Caco-2 (cell line): ENCODE data around the gene KIT. TPM values are rescaled to one million over a fixed set of nuclear protein-coding genes. Genes with fewer than 3 reads are reported as not detected.

Experiments
- BruUV-seq: library from RNA; stranded (reverse); fragments of 400-500 nt; replicated peaks from 2 replicates; lab custom pipeline; 2021; lab: Mats Ljungman, UMichigan
- CTCF ChIA-PET: fragments of 300-600 bp; sonication (Branson Sonifier 250); formaldehyde crosslinking; loops from one replicate; lab custom pipeline; 2022; ENCODE audit warnings: antibody characterized with exemption; lab: Charles Lee
- POLR2A ChIA-PET: fragments of 300-600 bp; sonication (Branson Sonifier 250); formaldehyde crosslinking; loops from one replicate; lab custom pipeline; 2022; ENCODE audit warnings: antibody characterized with exemption; lab: Charles Lee
- DNase-seq, 2 experiments: peaks; one replicate each; pipeline versions ENCODE4 v3.0.0 to v3.0.0-alpha.2; 2020 to 2022
- H3K27me3 ChIP-seq: replicated peaks from 2 replicates; pipeline ENCODE4 v1.6.0; 2011; ENCODE audit warnings: low read length; ENCODE audit not compliant: control insufficient read depth, insufficient read depth
- H3K36me3 ChIP-seq: 2 replicates; pipeline ENCODE4 v1.5.1; 2011; ENCODE audit warnings: low read length; ENCODE audit not compliant: control insufficient read depth, insufficient read depth
- H3K4me1 ChIP-seq: fragments of 250-450 bp; sonication (Bioruptor Pico); 2 replicates; pipeline ENCODE4 v1.5.1; 2020; ENCODE audit warnings: mild to moderate bottlenecking
- H3K4me3 ChIP-seq: 2 replicates; pipeline ENCODE4 v1.5.1; 2011; ENCODE audit warnings: low read depth, mild to moderate bottlenecking, control low read depth, low read length
- H3K9me3 ChIP-seq: fragments of 250-450 bp; sonication (Bioruptor Pico); 2 replicates; pipeline ENCODE4 v1.5.1; 2020; ENCODE audit warnings: mild to moderate bottlenecking, moderate library complexity
- H3K27ac Mint-ChIP-seq: one replicate; pipeline ENCODE4 v1.8.0; 2022; ENCODE audit warnings: mixed read lengths; ENCODE audit not compliant: unreplicated experiment
- H3K27me3 Mint-ChIP-seq: one replicate; pipeline ENCODE4 v1.8.0; 2022; ENCODE audit warnings: mixed read lengths; ENCODE audit not compliant: insufficient read depth, unreplicated experiment
- H3K36me3 Mint-ChIP-seq: one replicate; pipeline ENCODE4 v1.8.0; 2022; ENCODE audit warnings: mild to moderate bottlenecking, mixed read lengths; ENCODE audit not compliant: insufficient read depth, unreplicated experiment
- H3K4me1 Mint-ChIP-seq: one replicate; pipeline ENCODE4 v1.8.0; 2022; ENCODE audit warnings: low read depth, mixed read lengths; ENCODE audit not compliant: unreplicated experiment
- H3K4me3 Mint-ChIP-seq: one replicate; pipeline ENCODE4 v1.8.0; 2022; ENCODE audit warnings: mild to moderate bottlenecking, moderate library complexity, mixed read lengths; ENCODE audit not compliant: unreplicated experiment
- H3K9me3 Mint-ChIP-seq: one replicate; pipeline ENCODE4 v1.8.0; 2022; ENCODE audit warnings: mixed read lengths; ENCODE audit not compliant: unreplicated experiment
- intact Hi-C: fragments of 100-400 bp; cut with micrococcal nuclease; formaldehyde crosslinking; loops from one replicate; pipeline ENCODE4 v1.10.0; 2022; ENCODE audit not compliant: unreplicated experiment
- total RNA-seq: library from RNA; stranded (reverse); gene quantifications from 2 replicates; pipeline ENCODE4 v1.2.3, GENCODE V29; 2022
- TF ChIP-seq, protein P1 (sequence below), 2 experiments: fragments of 200-600 bp in 1 of 2; IDR thresholded peaks; 1 replicate in 1 of 2; 2 replicates in 1 of 2; pipeline versions ENCODE4 v1.5.1 to v1.8.0; 2011 to 2022; ENCODE audit warnings: antibody characterized with exemption in 1 of 2, control low read depth in 1 of 2, inconsistent platforms in 1 of 2, low read depth in 1 of 2, low read length in 1 of 2, mild to moderate bottlenecking in 1 of 2, moderate library complexity in 1 of 2; ENCODE audit not compliant: insufficient read depth in 1 of 2, severe bottlenecking in 1 of 2, unreplicated experiment in 1 of 2

The KIT gene
- total RNA-seq, 1 experiment from 2014 or later, result 1.7 TPM

DNA sequence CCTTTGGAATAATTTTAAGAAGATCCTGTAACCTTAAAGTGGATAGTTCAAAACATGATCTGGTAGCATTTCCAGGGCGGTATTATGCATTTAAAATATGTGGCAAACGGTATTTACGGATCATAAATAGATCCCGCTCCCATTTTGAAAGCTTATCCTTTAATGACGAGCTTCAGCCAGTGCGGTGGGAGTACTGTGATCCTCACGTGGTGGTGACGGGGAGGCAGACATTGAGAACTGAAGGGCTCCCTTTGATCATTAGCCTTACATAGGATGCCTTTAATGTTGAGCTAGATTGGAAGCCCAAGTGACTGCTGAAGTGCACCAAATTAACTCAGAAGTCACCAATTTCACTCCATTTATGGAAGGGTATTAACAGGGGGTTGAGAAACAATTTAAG lies 56.9 kb downstream of the KIT start:
- Mint-ChIP-seq H3K4me1 (no peaks in the 10 kb centered on the region), H3K27ac (no peak overlapping the region), H3K27me3 (peaks cover 2% of the 10 kb centered on the region), H3K9me3 (no peaks in the 10 kb centered on the region), H3K36me3 (no peaks in the 10 kb centered on the region), H3K4me3 (no peak overlapping the region)
- TF ChIP-seq, protein P1, sequence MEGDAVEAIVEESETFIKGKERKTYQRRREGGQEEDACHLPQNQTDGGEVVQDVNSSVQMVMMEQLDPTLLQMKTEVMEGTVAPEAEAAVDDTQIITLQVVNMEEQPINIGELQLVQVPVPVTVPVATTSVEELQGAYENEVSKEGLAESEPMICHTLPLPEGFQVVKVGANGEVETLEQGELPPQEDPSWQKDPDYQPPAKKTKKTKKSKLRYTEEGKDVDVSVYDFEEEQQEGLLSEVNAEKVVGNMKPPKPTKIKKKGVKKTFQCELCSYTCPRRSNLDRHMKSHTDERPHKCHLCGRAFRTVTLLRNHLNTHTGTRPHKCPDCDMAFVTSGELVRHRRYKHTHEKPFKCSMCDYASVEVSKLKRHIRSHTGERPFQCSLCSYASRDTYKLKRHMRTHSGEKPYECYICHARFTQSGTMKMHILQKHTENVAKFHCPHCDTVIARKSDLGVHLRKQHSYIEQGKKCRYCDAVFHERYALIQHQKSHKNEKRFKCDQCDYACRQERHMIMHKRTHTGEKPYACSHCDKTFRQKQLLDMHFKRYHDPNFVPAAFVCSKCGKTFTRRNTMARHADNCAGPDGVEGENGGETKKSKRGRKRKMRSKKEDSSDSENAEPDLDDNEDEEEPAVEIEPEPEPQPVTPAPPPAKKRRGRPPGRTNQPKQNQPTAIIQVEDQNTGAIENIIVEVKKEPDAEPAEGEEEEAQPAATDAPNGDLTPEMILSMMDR (IDR thresholded peaks at IDR 0.05; ENCODE audit: insufficient read depth in 1 of 2, low read depth in 1 of 2, low read length in 1 of 2, severe bottlenecking in 1 of 2, unreplicated experiment in 1 of 2), result no peak
- intact Hi-C loops, result no loop called here
- H3K36me3 ChIP-seq, result no peaks in the 10 kb centered on the region
- ChIA-PET POLR2A (interaction anchor here (0.6 kb wide), 1 partner anchor 109 kb away, joined by 5 read pairs; no protein-coding TSS in a partner anchor), CTCF (no interaction called here)
- H3K27me3 ChIP-seq, result no peaks in the 10 kb centered on the region
- H3K4me3 ChIP-seq, result no peak overlapping the region
- H3K9me3 ChIP-seq, result no peaks in the 10 kb centered on the region
- no TSS peak for BruUV-seq
- no peaks in the 10 kb centered on the region for H3K4me1 ChIP-seq
- no peak for DNase-seq

DNA sequence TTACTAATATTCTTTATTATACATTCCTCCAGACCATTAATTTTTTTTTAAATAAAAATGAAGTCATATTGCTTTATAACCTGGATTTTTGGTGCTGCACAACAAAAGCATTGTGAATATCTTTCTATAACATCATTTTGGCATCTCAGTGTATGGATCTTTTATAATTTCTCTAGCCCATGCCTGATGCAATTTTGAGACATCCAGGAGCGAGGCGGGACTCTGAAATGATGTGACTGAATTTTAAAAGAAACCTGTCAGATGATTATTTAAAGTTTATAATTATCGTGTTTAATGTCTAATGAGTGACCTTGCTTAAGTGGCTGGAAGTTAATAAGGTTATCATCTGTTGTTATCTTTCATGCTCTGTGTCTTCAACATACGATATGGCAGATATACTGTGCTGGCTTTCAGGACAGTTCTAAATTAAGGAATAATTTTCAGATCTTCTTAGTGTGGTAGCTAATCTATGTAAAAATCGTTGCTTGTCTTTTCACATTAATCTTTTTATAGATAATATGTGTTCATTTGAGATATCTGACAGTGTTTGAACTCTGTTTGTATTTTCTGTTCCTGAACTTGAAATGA lies 58.8 kb downstream of the KIT start:
- Mint-ChIP-seq H3K27me3 (peaks cover 2% of the 10 kb centered on the region), H3K36me3 (no peaks in the 10 kb centered on the region), H3K9me3 (no peaks in the 10 kb centered on the region), H3K4me1 (no peaks in the 10 kb centered on the region), H3K4me3 (no peak overlapping the region), H3K27ac (no peak overlapping the region)
- TF ChIP-seq, protein P1 (IDR thresholded peaks at IDR 0.05; ENCODE audit: insufficient read depth in 1 of 2, low read depth in 1 of 2, low read length in 1 of 2, severe bottlenecking in 1 of 2, unreplicated experiment in 1 of 2), result no peak
- no TSS peak for BruUV-seq
- H3K36me3 ChIP-seq, result no peaks in the 10 kb centered on the region
- DNase-seq, result no peak
- no peaks in the 10 kb centered on the region for H3K9me3 ChIP-seq
- no peaks in the 10 kb centered on the region for H3K27me3 ChIP-seq
- ChIA-PET POLR2A (no interaction called here), CTCF (no interaction called here)
- no peak overlapping the region for H3K4me3 ChIP-seq
- H3K4me1 ChIP-seq, result no peaks in the 10 kb centered on the region
- intact Hi-C loops, result no loop called here

DNA sequence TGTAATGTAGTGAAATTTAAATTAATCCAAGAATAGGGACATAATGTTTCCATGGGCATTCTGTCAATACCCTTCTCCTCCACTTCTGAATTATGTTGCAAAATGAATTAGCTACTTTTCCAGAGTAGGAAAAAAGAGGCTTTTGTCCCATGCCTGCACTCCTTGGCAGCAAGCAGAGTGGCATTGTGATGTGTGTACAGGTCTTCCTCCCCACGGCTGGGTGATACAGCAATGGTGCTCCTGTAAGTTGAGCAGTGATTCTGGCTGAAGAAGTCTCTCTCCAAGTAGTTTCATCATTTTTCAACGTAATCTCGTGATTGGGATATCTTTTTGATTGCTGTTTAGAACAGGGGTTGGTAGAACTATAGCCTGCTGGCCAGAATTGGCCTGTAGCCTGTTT lies 59.9 kb downstream of the KIT start:
- Mint-ChIP-seq H3K4me3 (no peak overlapping the region), H3K36me3 (no peaks in the 10 kb centered on the region), H3K27me3 (peaks cover 2% of the 10 kb centered on the region), H3K9me3 (no peaks in the 10 kb centered on the region), H3K27ac (no peak overlapping the region), H3K4me1 (no peaks in the 10 kb centered on the region)
- TF ChIP-seq, protein P1 (IDR thresholded peaks at IDR 0.05; ENCODE audit: insufficient read depth in 1 of 2, low read depth in 1 of 2, low read length in 1 of 2, severe bottlenecking in 1 of 2, unreplicated experiment in 1 of 2), result no peak
- no TSS peak for BruUV-seq
- no peaks in the 10 kb centered on the region for H3K27me3 ChIP-seq
- intact Hi-C loops, result no loop called here
- no peaks in the 10 kb centered on the region for H3K9me3 ChIP-seq
- ChIA-PET CTCF (no interaction called here), POLR2A (no interaction called here)
- no peak for DNase-seq
- H3K4me1 ChIP-seq, result no peaks in the 10 kb centered on the region
- no peaks in the 10 kb centered on the region for H3K36me3 ChIP-seq
- H3K4me3 ChIP-seq, result no peak overlapping the region
